Measurements from ENCODE around the gene SPINK1. TPM values are rescaled to one million over a fixed set of nuclear protein-coding genes. Genes with fewer than 3 reads are reported as not detected.
A peak's percentile ranks its signal among the peaks of the same experiment; 100 is the strongest.

The SPINK1 gene
- total and polyA plus RNA-seq, 4 donors, result 4.0 to 20.2 (median 15.0) TPM

DNA sequence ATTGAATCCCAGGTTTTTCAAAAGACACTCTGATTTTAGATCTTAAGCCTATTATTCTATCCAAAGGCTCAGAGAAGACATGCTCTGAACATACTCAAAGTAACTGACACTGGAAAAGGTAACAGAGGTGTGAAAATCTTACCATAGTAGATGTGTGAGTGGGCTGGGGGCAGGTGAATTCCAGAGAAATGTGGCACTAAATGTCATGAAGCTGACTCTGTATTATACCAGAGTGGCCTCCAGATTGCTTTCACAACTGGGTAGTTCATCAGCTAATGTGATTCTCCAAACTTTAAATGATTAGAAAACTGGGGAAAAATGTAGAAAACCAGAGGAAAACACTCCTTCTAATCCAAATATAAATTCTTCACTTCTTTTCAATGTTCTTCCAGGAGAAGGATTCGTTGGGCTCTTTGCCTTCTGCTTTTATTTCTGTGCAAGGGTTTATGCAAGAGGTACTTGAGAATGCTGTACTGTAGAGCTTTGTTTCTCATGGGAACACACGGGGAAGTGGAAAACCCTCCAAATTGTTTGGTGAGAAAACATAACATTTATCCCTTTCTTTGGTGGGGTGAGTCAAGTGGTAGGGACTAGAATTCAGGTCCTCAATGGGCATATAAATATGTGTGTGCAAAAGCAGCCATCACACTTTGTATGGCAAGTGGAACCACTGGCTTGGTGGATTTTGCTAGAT lies 46.7 kb upstream of the SPINK1 start, which contains the start of gene SCGB3A2:
TSS of gene SCGB3A2 (plus strand) at position 646 of the 694 bp plus-strand sequence. CDS start 93 bp downstream, outside the sequence.
- Histone ChIP-seq H3K9me3 (ENCODE audit: control insufficient read depth in 4 of 4, insufficient read depth in 3 of 4, low read length in 3 of 4) (no peaks in the 10 kb centered on the region), H3K9ac (ENCODE audit: insufficient read depth in 1 of 2, low read length in 2 of 2) (no peak within 1 kb of the TSS), H3K4me1 (ENCODE audit: control insufficient read depth in 5 of 5, insufficient read depth in 5 of 5, low read length in 5 of 5) (no peaks in the 10 kb centered on the region), H3K27ac (ENCODE audit: low read depth in 1 of 2, low read length in 1 of 2) (no peak within 1 kb of the TSS), H3K27me3 (ENCODE audit: control insufficient read depth in 3 of 3, insufficient read depth in 3 of 3, low read length in 2 of 3) (no peaks in the 10 kb centered on the region), H3K4me3 (no peak within 1 kb of the TSS), H3K36me3 (ENCODE audit: control insufficient read depth in 4 of 4, insufficient read depth in 4 of 4, low read length in 4 of 4) (no peaks in the 10 kb centered on the region)
- DNase-seq (peak in 2 of 3 donors; percentile 50 to 67), ATAC-seq (ENCODE audit: insufficient read depth, low FRiP score) (no peak)
- 48 to 60% methylated on average over 2 of the region's 2 CpGs for WGBS, 2 donors
- TF ChIP-seq, protein P1, sequence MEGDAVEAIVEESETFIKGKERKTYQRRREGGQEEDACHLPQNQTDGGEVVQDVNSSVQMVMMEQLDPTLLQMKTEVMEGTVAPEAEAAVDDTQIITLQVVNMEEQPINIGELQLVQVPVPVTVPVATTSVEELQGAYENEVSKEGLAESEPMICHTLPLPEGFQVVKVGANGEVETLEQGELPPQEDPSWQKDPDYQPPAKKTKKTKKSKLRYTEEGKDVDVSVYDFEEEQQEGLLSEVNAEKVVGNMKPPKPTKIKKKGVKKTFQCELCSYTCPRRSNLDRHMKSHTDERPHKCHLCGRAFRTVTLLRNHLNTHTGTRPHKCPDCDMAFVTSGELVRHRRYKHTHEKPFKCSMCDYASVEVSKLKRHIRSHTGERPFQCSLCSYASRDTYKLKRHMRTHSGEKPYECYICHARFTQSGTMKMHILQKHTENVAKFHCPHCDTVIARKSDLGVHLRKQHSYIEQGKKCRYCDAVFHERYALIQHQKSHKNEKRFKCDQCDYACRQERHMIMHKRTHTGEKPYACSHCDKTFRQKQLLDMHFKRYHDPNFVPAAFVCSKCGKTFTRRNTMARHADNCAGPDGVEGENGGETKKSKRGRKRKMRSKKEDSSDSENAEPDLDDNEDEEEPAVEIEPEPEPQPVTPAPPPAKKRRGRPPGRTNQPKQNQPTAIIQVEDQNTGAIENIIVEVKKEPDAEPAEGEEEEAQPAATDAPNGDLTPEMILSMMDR (IDR thresholded peaks at IDR 0.05; ENCODE audit: control extremely low read depth, extremely low read depth), result no peak

DNA sequence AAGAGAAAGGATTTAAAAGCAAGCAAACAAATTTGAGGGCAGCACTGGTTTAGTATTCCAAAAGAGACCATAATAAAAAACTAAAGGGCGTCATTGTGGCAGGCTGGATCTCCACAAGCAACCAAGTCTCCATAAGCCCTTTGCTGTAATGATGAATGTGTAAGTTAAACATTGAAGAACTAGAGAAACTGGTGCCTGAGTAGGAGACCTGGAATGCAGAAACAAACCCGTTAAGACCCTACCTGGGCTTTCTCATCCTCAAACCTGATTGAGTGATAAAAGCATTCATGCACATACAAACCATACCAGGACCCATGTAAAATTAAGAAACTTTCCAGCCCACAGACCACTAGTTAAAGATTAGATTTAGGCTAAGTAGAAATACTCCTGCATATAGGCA lies 45.2 kb upstream of the SPINK1 start:
- peaks cover 0 to 2% (median 0%) of the 10 kb centered on the region in 5 donors for H3K4me1 ChIP-seq (ENCODE audit: control insufficient read depth in 5 of 5, insufficient read depth in 5 of 5, low read length in 5 of 5)
- no peaks in the 10 kb centered on the region for H3K36me3 ChIP-seq (ENCODE audit: control insufficient read depth in 4 of 4, insufficient read depth in 4 of 4, low read length in 4 of 4)
- H3K9ac ChIP-seq (ENCODE audit: insufficient read depth in 1 of 2, low read length in 2 of 2), result no peak overlapping the region
- no peaks in the 10 kb centered on the region for H3K27me3 ChIP-seq (ENCODE audit: control insufficient read depth in 3 of 3, insufficient read depth in 3 of 3, low read length in 2 of 3)
- DNase-seq (no peak), ATAC-seq (ENCODE audit: insufficient read depth, low FRiP score) (no peak)
- H3K27ac ChIP-seq (ENCODE audit: low read depth in 1 of 2, low read length in 1 of 2), result no peak overlapping the region
- no peaks in the 10 kb centered on the region for H3K9me3 ChIP-seq (ENCODE audit: control insufficient read depth in 4 of 4, insufficient read depth in 3 of 4, low read length in 3 of 4)
- no peak overlapping the region for H3K4me3 ChIP-seq
- WGBS, 2 donors, result 75 to 91% methylated on average over 2 of the region's 2 CpGs
- TF ChIP-seq, protein P1 (IDR thresholded peaks at IDR 0.05; ENCODE audit: control extremely low read depth, extremely low read depth), result no peak

DNA sequence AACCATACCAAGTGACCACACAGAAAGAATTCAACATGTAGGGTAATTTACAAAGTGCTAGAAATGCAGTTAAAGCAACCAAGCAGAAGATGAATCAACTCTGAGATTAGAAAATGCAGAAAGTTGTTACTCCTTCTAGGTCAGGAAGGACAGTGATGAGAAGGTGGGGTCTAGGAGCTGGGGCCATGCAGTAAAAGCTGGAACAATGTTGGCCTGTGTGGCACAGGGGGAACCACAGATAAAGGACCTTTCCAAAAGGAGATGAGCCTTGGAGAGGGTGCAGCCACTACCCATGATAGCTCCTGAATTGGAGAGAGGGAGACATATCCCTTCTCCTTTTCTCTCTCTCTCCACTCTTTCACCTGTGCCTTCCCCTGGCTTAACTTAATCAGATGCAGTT lies 44.7 kb upstream of the SPINK1 start:
- Histone ChIP-seq H3K4me1 (ENCODE audit: control insufficient read depth in 5 of 5, insufficient read depth in 5 of 5, low read length in 5 of 5) (peaks cover 0 to 2% (median 0%) of the 10 kb centered on the region in 5 donors), H3K4me3 (no peak overlapping the region), H3K27ac (ENCODE audit: low read depth in 1 of 2, low read length in 1 of 2) (no peak overlapping the region), H3K9ac (ENCODE audit: insufficient read depth in 1 of 2, low read length in 2 of 2) (no peak overlapping the region), H3K9me3 (ENCODE audit: control insufficient read depth in 4 of 4, insufficient read depth in 3 of 4, low read length in 3 of 4) (no peaks in the 10 kb centered on the region), H3K27me3 (ENCODE audit: control insufficient read depth in 3 of 3, insufficient read depth in 3 of 3, low read length in 2 of 3) (no peaks in the 10 kb centered on the region), H3K36me3 (ENCODE audit: control insufficient read depth in 4 of 4, insufficient read depth in 4 of 4, low read length in 4 of 4) (no peaks in the 10 kb centered on the region)
- TF ChIP-seq, protein P1 (IDR thresholded peaks at IDR 0.05; ENCODE audit: control extremely low read depth, extremely low read depth), result no peak
- ATAC-seq (ENCODE audit: insufficient read depth, low FRiP score), result no peak
- no peak for DNase-seq
